Liver (tissue), 9 donors: Measurements from ENCODE around the gene SLBP. TPM values are rescaled to one million over a fixed set of nuclear protein-coding genes. Genes with fewer than 3 reads are reported as not detected.

Experiments used
- DNase-seq: peaks from one replicate; pipeline ENCODE4 v3.0.0-alpha.2; 2017; ENCODE audit warnings: low spot score
- H3K27ac ChIP-seq, 2 donors: one replicate each; pipeline ENCODE4 v1.7.0; 2013; ENCODE audit warnings: inconsistent platforms in 2 of 2, low read length in 2 of 2, control low read depth in 1 of 2, low read depth in 1 of 2, mild to moderate bottlenecking in 1 of 2
- H3K27me3 ChIP-seq, 4 donors: one replicate each; pipeline versions ENCODE4 v1.6.1 to v1.7.0; 2013; ENCODE audit warnings: low read length in 3 of 4, inconsistent platforms in 1 of 4, mild to moderate bottlenecking in 1 of 4, moderate library complexity in 1 of 4; ENCODE audit not compliant: control insufficient read depth in 4 of 4, insufficient read depth in 4 of 4
- H3K36me3 ChIP-seq, 4 donors: one replicate each; pipeline versions ENCODE4 v1.6.1 to v1.7.0; 2013; ENCODE audit warnings: low read length in 3 of 4, mild to moderate bottlenecking in 3 of 4, low read depth in 1 of 4, moderate library complexity in 1 of 4; ENCODE audit not compliant: control insufficient read depth in 4 of 4, insufficient read depth in 3 of 4
- H3K4me1 ChIP-seq, 4 donors: one replicate each; pipeline versions ENCODE4 v1.6.1 to v1.7.0; 2013; ENCODE audit warnings: low read length in 3 of 4, mild to moderate bottlenecking in 3 of 4, moderate library complexity in 1 of 4; ENCODE audit not compliant: control insufficient read depth in 4 of 4, insufficient read depth in 4 of 4
- H3K4me3 ChIP-seq, 3 donors: one replicate each; pipeline versions ENCODE4 v1.6.1 to v1.7.0; 2013; ENCODE audit warnings: low read length in 3 of 3, control low read depth in 1 of 3, low read depth in 1 of 3, mild to moderate bottlenecking in 1 of 3
- H3K9ac ChIP-seq, 2 donors: one replicate each; pipeline ENCODE4 v1.7.0; 2013; ENCODE audit warnings: low read length in 2 of 2, mild to moderate bottlenecking in 2 of 2, moderate library complexity in 2 of 2, control low read depth in 1 of 2, low read depth in 1 of 2
- H3K9me3 ChIP-seq, 4 donors: one replicate each; pipeline versions ENCODE4 v1.6.1 to v1.7.0; 2013; ENCODE audit warnings: low read length in 3 of 4; ENCODE audit not compliant: control insufficient read depth in 4 of 4
- EGR1 ChIP-seq, 2 donors: IDR thresholded peaks; 2 replicates each; pipeline ENCODE4 v1.6.1; 2016 to 2018; ENCODE audit warnings: antibody characterized with exemption in 2 of 2, low read depth in 2 of 2
- FOXA1 ChIP-seq: IDR thresholded peaks from 2 replicates; pipeline ENCODE4 v1.6.1; 2016; ENCODE audit warnings: antibody characterized with exemption
- FOXA2 ChIP-seq: IDR thresholded peaks from 2 replicates; pipeline ENCODE4 v1.6.1; 2016; ENCODE audit warnings: antibody characterized with exemption
- GABPA ChIP-seq, 2 donors: IDR thresholded peaks in 1 of 2; conservative IDR thresholded peaks in 1 of 2; 2 replicates each; pipeline ENCODE4 v1.6.1; 2016; ENCODE audit warnings: antibody characterized with exemption in 2 of 2, mild to moderate bottlenecking in 1 of 2, moderate library complexity in 1 of 2
- HNF4A ChIP-seq, 2 donors: conservative IDR thresholded peaks; 2 replicates each; pipeline ENCODE4 v1.6.1; 2016; ENCODE audit warnings: antibody characterized with exemption in 2 of 2, mild to moderate bottlenecking in 2 of 2
- HNF4G ChIP-seq: IDR thresholded peaks from 2 replicates; pipeline ENCODE4 v1.6.1; 2016; ENCODE audit warnings: antibody characterized with exemption
- JUND ChIP-seq, 2 donors: IDR thresholded peaks; 2 replicates each; pipeline ENCODE4 v1.6.1; 2016; ENCODE audit warnings: antibody characterized with exemption in 2 of 2
- NR2F2 ChIP-seq: IDR thresholded peaks from 2 replicates; pipeline ENCODE4 v1.6.1; 2016; ENCODE audit warnings: antibody characterized with exemption
- SP1 ChIP-seq: IDR thresholded peaks from 2 replicates; pipeline ENCODE4 v1.6.1; 2018; ENCODE audit warnings: antibody characterized with exemption, mild to moderate bottlenecking
- TAF1 ChIP-seq: conservative IDR thresholded peaks from 2 replicates; pipeline ENCODE4 v1.6.1; 2016; ENCODE audit warnings: antibody characterized with exemption, mild to moderate bottlenecking
- WGBS: extraction: QIAGEN DNeasy Blood & Tissue Kit; methylation state at CpG from one replicate; pipeline ENCODE4 v1.1.7; 2013; 5-methylcytosine and 5-hydroxymethylcytosine counted together
- polyA plus RNA-seq, 2 donors: library from polyadenylated mRNA; stranded (reverse) in 1 of 2; unstranded in 1 of 2; fragments of 200-250 nt in 1 of 2; fragments of >200 nt in 1 of 2; fragmentation: Nextera tagmentation in 1 of 2; extraction: Ambion mirVana in 1 of 2; gene quantifications; one replicate each; pipeline versions ENCODE4 v1.2.1 to v1.2.3, GENCODE V29; 2013 to 2015
- total RNA-seq, 2 donors: library from RNA; depleted of rRNA; stranded (reverse); fragments of >200 nt; gene quantifications; one replicate each; pipeline ENCODE4 v1.2.3, GENCODE V29; 2014
- TF ChIP-seq, protein P1 (sequence below): IDR thresholded peaks from 2 replicates; pipeline ENCODE4 v1.6.1; 2016; ENCODE audit warnings: antibody characterized with exemption, mild to moderate bottlenecking
- TF ChIP-seq, protein P2 (sequence below): IDR thresholded peaks from 2 replicates; pipeline ENCODE4 v1.6.1; 2016; ENCODE audit warnings: antibody characterized with exemption
- TF ChIP-seq, protein P3 (sequence below): fragments of 150-350 bp; IDR thresholded peaks from 2 replicates; pipeline ENCODE4 v1.5.1; 2017; ENCODE audit warnings: improper control_type of control experiment, low read depth, low read length; ENCODE audit not compliant: missing input control
- TF ChIP-seq, protein P4 (sequence below): IDR thresholded peaks from 2 replicates; pipeline ENCODE4 v1.6.1; 2016; ENCODE audit warnings: antibody characterized with exemption
- donor health status: healthy.
- donor health status: healthy.
- donor health status: healthy.
- donor health status: healthy.
- donor health status: healthy.

SLBP gene
- total and polyA plus RNA-seq, 4 donors, result 14.7 to 64.4 (median 17.4) TPM

DNA sequence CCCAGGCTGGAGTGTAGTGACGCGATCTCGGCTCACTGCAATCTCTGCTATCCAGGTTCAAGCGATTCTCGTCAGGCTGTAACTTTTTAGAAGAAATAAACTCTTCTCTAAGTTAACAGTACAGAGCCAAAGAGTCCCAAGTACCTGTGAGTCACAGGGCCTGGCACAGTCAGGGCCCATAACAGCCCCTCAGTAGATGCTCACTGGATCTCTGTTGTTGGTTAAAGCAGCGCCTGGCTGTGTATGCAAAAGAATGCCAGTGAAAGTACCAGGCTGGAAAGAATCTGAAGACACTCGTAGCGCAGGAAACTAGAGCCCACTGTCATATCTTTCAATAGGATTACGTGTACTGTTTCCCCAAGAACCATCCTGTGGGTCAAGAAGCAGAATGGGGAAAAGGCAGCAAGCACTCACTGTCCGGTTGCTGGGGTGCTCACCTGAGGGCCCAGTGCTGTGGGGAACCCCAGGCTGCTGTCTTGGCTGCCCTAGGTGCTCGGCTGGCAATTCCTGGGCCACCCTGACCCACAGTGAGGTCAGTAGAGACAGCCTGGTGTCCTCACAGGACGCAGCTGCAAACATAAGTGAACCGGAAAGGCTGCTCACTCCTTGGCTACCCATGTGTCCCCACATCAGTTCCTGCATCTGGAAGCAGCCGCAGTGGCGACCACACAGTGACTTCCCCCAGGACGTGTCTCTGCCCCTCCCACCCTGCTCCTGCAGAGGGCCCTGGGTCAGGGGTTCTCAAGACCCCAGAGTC lies 3.1 kb upstream of the SLBP start:
- DNase-seq, result no peak
- H3K9ac ChIP-seq, result no peak overlapping the region
- H3K27ac ChIP-seq, result peak overlapping the region in 1 of 2 donors; percentile 27
- TF ChIP-seq, protein P1, sequence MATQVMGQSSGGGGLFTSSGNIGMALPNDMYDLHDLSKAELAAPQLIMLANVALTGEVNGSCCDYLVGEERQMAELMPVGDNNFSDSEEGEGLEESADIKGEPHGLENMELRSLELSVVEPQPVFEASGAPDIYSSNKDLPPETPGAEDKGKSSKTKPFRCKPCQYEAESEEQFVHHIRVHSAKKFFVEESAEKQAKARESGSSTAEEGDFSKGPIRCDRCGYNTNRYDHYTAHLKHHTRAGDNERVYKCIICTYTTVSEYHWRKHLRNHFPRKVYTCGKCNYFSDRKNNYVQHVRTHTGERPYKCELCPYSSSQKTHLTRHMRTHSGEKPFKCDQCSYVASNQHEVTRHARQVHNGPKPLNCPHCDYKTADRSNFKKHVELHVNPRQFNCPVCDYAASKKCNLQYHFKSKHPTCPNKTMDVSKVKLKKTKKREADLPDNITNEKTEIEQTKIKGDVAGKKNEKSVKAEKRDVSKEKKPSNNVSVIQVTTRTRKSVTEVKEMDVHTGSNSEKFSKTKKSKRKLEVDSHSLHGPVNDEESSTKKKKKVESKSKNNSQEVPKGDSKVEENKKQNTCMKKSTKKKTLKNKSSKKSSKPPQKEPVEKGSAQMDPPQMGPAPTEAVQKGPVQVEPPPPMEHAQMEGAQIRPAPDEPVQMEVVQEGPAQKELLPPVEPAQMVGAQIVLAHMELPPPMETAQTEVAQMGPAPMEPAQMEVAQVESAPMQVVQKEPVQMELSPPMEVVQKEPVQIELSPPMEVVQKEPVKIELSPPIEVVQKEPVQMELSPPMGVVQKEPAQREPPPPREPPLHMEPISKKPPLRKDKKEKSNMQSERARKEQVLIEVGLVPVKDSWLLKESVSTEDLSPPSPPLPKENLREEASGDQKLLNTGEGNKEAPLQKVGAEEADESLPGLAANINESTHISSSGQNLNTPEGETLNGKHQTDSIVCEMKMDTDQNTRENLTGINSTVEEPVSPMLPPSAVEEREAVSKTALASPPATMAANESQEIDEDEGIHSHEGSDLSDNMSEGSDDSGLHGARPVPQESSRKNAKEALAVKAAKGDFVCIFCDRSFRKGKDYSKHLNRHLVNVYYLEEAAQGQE, result no peak
- TF ChIP-seq, protein P2, sequence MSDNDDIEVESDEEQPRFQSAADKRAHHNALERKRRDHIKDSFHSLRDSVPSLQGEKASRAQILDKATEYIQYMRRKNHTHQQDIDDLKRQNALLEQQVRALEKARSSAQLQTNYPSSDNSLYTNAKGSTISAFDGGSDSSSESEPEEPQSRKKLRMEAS, result no peak
- no peak for TF ChIP-seq FOXA2
- no peak for TF ChIP-seq SP1
- TF ChIP-seq HNF4A (conservative IDR thresholded peaks at IDR 0.05), result no peak
- TF ChIP-seq, protein P3, sequence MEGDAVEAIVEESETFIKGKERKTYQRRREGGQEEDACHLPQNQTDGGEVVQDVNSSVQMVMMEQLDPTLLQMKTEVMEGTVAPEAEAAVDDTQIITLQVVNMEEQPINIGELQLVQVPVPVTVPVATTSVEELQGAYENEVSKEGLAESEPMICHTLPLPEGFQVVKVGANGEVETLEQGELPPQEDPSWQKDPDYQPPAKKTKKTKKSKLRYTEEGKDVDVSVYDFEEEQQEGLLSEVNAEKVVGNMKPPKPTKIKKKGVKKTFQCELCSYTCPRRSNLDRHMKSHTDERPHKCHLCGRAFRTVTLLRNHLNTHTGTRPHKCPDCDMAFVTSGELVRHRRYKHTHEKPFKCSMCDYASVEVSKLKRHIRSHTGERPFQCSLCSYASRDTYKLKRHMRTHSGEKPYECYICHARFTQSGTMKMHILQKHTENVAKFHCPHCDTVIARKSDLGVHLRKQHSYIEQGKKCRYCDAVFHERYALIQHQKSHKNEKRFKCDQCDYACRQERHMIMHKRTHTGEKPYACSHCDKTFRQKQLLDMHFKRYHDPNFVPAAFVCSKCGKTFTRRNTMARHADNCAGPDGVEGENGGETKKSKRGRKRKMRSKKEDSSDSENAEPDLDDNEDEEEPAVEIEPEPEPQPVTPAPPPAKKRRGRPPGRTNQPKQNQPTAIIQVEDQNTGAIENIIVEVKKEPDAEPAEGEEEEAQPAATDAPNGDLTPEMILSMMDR, result no peak
- no peak for TF ChIP-seq JUND (IDR thresholded peaks at IDR 0.05)
- peaks cover 0 to 2% (median under 1%) of the 10 kb centered on the region in 4 donors for H3K36me3 ChIP-seq
- H3K4me1 ChIP-seq, result peaks cover 21 to 61% (median 46%) of the 10 kb centered on the region in 4 donors
- H3K27me3 ChIP-seq, result no peaks in the 10 kb centered on the region
- 83% methylated on average over 16 of the region's 16 CpGs for WGBS
- H3K4me3 ChIP-seq, result no peak overlapping the region
- H3K9me3 ChIP-seq, result no peaks in the 10 kb centered on the region

DNA sequence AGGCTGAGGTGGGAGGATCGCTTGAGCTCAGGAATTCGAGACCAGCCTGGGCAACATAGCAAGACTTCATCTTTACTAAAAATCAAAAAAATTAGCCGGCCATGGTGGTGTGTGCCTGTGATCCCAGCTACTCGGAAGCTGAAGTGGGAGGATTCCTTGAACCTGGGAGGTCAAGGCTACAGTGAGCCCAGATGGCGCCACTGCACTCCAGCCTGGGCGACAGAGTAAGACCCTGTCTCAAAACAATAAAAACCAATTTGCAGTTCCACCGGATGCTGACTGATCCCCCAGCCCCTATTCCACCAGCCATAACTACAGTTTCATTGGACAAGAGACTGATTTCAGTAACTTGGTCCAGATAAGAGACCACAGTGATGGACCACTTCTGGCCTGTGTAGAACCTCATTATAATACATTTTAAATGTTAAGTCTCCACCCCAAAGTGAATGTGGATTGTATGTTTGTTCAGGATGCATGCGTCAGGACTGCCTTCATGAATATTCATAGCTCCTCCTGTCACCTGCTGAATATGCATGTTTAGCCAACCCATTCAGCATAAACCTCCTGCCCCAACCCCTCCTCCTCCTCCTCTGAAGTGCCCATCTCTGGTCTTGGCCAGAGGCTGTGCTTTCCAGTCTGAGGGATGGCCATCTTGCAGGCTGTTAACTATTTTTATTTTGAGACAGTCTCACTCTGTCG lies 2.3 kb upstream of the SLBP start:
- no peak overlapping the region for H3K4me3 ChIP-seq
- 77% methylated on average over 9 of the region's 9 CpGs for WGBS
- H3K27ac ChIP-seq, result no peak overlapping the region
- no peak overlapping the region for H3K9ac ChIP-seq
- no peaks in the 10 kb centered on the region for H3K27me3 ChIP-seq
- peaks cover 0 to 2% (median under 1%) of the 10 kb centered on the region in 4 donors for H3K36me3 ChIP-seq
- peaks cover 16 to 54% (median 39%) of the 10 kb centered on the region in 4 donors for H3K4me1 ChIP-seq
- DNase-seq, result no peak
- H3K9me3 ChIP-seq, result no peaks in the 10 kb centered on the region
- TF ChIP-seq, protein P4, sequence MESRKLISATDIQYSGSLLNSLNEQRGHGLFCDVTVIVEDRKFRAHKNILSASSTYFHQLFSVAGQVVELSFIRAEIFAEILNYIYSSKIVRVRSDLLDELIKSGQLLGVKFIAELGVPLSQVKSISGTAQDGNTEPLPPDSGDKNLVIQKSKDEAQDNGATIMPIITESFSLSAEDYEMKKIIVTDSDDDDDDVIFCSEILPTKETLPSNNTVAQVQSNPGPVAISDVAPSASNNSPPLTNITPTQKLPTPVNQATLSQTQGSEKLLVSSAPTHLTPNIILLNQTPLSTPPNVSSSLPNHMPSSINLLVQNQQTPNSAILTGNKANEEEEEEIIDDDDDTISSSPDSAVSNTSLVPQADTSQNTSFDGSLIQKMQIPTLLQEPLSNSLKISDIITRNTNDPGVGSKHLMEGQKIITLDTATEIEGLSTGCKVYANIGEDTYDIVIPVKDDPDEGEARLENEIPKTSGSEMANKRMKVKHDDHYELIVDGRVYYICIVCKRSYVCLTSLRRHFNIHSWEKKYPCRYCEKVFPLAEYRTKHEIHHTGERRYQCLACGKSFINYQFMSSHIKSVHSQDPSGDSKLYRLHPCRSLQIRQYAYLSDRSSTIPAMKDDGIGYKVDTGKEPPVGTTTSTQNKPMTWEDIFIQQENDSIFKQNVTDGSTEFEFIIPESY, result no peak
- TF ChIP-seq TAF1, result no peak
- TF ChIP-seq HNF4G, result no peak
- TF ChIP-seq, protein P2, result no peak
- TF ChIP-seq, protein P3, result no peak
- no peak for TF ChIP-seq GABPA (IDR thresholded peaks at IDR 0.05 in 1 of 2, conservative IDR thresholded peaks at IDR 0.05 in 1 of 2)
- TF ChIP-seq FOXA1, result no peak
- no peak for TF ChIP-seq NR2F2
- TF ChIP-seq SP1, result no peak
- TF ChIP-seq EGR1 (IDR thresholded peaks at IDR 0.05; ENCODE audit: low read depth in 2 of 2), result no peak
- no peak for TF ChIP-seq JUND (IDR thresholded peaks at IDR 0.05)
- TF ChIP-seq, protein P1, result no peak
- TF ChIP-seq FOXA2, result no peak
